AG04449 (cell line): ENCODE results near the gene PAFAH1B2.
"Not testable (repeated sequence)": the region's sequence is repeated elsewhere in the genome, so short reads cannot be mapped to it uniquely, and the experiment has no call there.

Experiments
- CTCF ChIA-PET: fragments of 350-600 bp; formaldehyde crosslinking; extraction: SDS; loops from one replicate; lab custom pipeline; 2021; ENCODE audit warnings: antibody characterized with exemption; lab: Yijun Ruan, JAX
- POLR2A ChIA-PET: fragments of 400-600, 350-600 bp; formaldehyde crosslinking; extraction: SDS; loops from one replicate; lab custom pipeline; 2020; ENCODE audit warnings: antibody characterized with exemption, inconsistent platforms; lab: Yijun Ruan, JAX
- DNase-seq: peaks from one replicate; pipeline ENCODE4 v3.0.0-alpha.2; 2010; ENCODE audit warnings: low read depth, low spot score
- H3K4me3 ChIP-seq: 2 replicates; pipeline ENCODE4 v1.5.1; 2011; ENCODE audit warnings: low read depth, mild to moderate bottlenecking, control low read depth, low read length
- TF ChIP-seq, protein P1 (sequence below): IDR thresholded peaks from one replicate; pipeline ENCODE4 v1.5.1; 2011; ENCODE audit warnings: mild to moderate bottlenecking, moderate library complexity, low read length, control low read depth, inconsistent platforms; ENCODE audit not compliant: insufficient read depth; ENCODE audit errors: missing control alignments

Gene PAFAH1B2

DNA sequence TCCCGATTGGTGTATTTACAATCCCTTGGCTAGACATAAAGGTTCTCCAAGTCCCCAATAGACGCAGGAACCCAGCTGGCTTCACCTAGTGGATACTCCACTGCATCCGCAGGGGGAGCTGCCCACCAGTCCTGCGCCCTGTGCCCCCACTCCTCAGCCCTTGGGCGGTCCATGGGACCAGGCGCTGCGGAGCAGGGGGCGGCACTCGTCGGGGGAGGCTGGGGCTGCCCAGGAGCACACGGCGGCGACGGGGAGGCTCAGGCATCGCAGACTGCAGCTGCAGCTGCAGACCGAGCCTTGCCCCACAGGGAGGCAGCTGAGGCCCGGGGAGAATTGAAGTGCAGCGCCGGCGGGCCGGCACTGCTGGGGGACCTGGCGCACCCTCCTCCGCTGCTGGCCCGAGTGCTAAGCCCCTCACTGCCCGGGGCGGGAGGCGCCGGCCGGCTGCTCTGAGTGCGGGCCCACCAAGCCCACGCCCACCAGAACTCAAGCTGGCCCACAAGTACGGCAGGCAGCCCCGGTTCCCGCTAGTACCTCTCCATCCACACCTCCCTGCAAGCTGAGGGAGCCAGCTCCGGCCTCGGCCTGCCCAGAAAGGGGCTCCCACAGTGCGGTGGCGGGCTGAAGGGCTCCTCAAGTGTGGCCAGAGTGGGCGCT, 33.7 kb upstream of the PAFAH1B2 start:
- ChIA-PET CTCF (interaction anchor here (1.1 to 20.8 kb wide), 3 partner anchors 11 to 319 kb away, joined by 3 to 472 read pairs (median 45); partner anchors contain the start of genes APOA5 and ZPR1), POLR2A (interaction anchor here (0.6 kb wide), 1 partner anchor 202 kb away, joined by 4 read pairs; no protein-coding TSS in a partner anchor)
- H3K4me3 ChIP-seq: no peak overlapping the region
- no peak for DNase-seq
- TF ChIP-seq, protein P1, sequence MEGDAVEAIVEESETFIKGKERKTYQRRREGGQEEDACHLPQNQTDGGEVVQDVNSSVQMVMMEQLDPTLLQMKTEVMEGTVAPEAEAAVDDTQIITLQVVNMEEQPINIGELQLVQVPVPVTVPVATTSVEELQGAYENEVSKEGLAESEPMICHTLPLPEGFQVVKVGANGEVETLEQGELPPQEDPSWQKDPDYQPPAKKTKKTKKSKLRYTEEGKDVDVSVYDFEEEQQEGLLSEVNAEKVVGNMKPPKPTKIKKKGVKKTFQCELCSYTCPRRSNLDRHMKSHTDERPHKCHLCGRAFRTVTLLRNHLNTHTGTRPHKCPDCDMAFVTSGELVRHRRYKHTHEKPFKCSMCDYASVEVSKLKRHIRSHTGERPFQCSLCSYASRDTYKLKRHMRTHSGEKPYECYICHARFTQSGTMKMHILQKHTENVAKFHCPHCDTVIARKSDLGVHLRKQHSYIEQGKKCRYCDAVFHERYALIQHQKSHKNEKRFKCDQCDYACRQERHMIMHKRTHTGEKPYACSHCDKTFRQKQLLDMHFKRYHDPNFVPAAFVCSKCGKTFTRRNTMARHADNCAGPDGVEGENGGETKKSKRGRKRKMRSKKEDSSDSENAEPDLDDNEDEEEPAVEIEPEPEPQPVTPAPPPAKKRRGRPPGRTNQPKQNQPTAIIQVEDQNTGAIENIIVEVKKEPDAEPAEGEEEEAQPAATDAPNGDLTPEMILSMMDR: no peak

DNA sequence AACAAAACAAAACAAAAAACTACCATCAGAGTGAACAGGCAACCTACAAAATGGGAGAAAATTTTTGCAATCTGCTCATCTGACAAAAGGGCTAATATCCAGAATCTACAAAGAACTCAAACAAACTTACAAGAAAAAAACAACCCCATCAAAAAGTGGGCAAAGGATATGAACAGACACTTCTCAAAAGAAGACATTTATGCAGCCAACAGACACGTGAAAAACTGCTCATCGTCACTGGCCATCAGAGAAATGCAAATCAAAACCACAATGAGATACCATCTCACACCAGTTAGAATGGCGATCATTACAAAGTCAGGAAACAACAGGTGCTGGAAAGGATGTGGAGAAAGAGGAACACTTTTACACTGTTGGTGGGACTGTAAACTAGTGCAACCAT, 31.6 kb upstream of the PAFAH1B2 start:
- POLR2A ChIA-PET, H3K4me3 ChIP-seq, DNase-seq: not testable (repeated sequence)
- CTCF ChIA-PET: interaction anchor here (20.8 kb wide), 1 partner anchor 321 kb away, joined by 472 read pairs; the partner anchor contains the start of genes APOA5 and ZPR1

DNA sequence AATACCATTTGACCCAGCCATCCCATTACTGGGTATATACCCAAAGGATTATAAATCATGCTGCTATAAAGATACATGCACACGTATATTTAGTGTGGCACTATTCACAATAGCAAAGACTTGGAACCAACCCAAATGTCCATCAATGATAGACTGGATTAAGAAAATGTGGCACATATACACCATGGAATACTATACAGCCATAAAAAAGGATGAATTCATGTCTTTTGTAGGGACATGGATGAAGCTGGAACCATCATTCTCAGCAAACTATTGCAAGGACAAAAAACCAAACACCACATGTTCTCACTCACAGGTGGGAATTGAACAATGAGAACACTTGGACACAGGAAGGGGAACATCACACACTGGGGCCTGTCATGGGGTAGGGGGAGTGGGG, 31.1 kb upstream of the PAFAH1B2 start:
- CTCF ChIA-PET: interaction anchor here (1.2 to 3.4 kb wide), 2 partner anchors 8 to 323 kb away, joined by 3 to 13 read pairs; partner anchors contain the start of gene APOA5
- H3K4me3 ChIP-seq, DNase-seq, POLR2A ChIA-PET: not testable (repeated sequence)

DNA sequence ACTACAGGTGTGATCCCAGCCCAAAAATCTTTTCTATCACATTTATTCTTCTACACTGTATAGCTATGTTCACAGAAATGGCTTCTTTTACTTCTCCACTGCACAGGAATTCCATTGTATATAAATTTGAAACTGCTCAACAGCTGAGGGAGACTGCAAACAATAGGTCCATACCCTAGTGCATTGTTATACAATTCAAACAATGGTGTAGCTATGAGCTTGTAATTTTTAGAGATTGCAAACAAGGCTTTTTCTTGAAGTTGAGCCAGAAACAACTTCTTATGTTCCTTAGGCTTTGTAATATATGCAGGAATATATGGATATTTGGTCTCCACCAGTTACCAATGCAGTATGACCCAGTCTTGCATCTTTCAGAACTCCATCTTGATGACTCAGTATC, 26.4 kb upstream of the PAFAH1B2 start:
- CTCF ChIA-PET: interaction anchor here (1.0 to 6.0 kb wide), 5 partner anchors 11 to 327 kb away, joined by 3 to 35 read pairs (median 7); partner anchors contain the start of genes APOA5 and SIK3
- H3K4me3 ChIP-seq: no peak overlapping the region
- DNase-seq: no peak
- TF ChIP-seq, protein P1: no peak
- POLR2A ChIA-PET: no interaction called here

DNA sequence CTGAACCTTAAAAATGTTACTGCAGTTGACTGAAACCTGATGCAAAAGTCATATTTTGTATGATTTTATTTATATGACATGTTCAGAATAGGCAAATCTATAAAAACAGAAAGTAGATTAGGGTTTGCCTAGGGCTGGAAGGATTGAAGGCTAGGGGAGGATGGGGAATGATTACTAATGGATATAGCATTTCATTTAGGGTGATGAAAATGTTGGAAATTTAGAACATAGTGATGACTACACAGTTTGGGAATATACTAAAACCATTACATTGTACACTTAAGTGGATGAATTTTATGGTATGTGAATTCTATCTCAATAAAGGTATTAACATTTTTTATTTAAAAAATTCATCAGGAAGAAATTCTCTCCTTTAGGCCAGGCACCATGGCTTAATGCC, 22.9 kb upstream of the PAFAH1B2 start:
- ChIA-PET CTCF (interaction anchor here (1.3 kb wide), 1 partner anchor 14 kb away, joined by 3 read pairs; no protein-coding TSS in a partner anchor), POLR2A (no interaction called here)
- TF ChIP-seq, protein P1: no peak
- no peak overlapping the region for H3K4me3 ChIP-seq
- DNase-seq: no peak

DNA sequence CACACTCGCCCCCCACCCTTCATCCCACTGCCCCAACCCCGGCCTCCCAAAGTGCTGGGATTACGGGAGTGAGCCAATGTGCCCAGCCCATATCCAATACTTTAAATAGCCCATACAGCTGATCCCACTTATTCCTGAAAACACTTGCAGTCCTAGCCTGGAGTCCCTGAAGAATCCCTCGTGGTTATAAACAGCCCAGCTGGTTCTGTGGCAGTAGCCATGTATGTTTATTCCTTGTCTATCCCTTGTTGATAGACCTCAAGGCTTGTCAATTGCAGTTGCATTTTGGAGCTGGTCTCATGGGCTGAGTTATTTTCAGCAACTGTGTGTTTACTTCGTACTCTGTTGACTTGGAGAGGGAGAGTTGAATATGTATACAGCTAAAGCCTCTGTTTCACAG, 21.5 kb upstream of the PAFAH1B2 start:
- no peak for DNase-seq
- POLR2A ChIA-PET: interaction anchor here (0.6 kb wide), 1 partner anchor 80 kb away, joined by 3 read pairs; no protein-coding TSS in a partner anchor
- TF ChIP-seq, protein P1: no peak
- CTCF ChIA-PET: interaction anchor here (0.8 to 1.9 kb wide), 4 partner anchors 12 to 104 kb away, joined by 3 to 13 read pairs (median 4); no protein-coding TSS in a partner anchor
- H3K4me3 ChIP-seq: no peak overlapping the region

DNA sequence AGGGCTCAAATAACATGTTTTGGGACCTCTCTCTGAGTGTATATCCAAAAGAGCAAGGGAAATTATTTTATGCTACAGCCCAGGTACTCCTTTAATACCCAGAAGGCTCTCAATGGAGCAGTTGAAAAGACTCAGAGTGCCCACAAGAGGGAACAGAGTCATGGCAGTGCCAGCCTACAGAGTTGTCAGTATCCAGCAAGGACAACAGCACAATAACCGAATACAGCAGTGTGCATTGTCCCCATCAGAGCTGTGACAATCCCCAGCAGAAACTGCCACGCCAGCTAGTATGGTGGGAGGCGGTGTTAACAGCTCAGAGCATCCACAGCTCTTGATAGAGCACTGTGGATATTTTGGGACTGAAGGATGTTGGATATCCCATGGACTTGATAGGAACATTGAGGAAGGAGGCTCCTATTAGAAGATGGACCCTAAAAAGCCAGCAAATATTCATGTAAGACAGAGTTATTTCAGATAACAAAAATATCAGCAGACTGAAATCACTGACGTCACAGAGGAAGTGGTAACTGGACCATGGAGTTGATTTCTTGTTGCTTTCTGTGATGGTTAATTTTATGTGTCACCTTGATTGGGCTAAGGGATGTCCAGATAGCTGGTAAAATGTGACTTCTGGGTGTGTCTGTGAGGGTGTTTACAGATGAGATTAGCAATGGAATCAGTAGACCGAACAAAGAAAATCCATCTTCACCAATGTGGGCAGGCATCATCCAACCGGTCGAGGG, 17.7 kb upstream of the PAFAH1B2 start:
- CTCF ChIA-PET: interaction anchor here (1.4 to 2.2 kb wide), 3 partner anchors 21 to 337 kb away, joined by 3 to 11 read pairs (median 8); partner anchors contain the start of gene APOA5
- no peak for DNase-seq
- no peak overlapping the region for H3K4me3 ChIP-seq
- POLR2A ChIA-PET: no interaction called here
- TF ChIP-seq, protein P1: no peak
